HG03575 (cell line): ENCODE measurements around the gene DDX60.
"Not testable (repeated sequence)": the region's sequence is repeated elsewhere in the genome, so short reads cannot be mapped to it uniquely, and the experiment has no call there.

ENCODE experiments used
- ATAC-seq: cut with Tn5 transposase; IDR thresholded peaks from one replicate; pipeline ENCODE4 v1.9.1; 2021; ENCODE audit not compliant: unreplicated experiment, insufficient number of reproducible peaks, low FRiP score; ENCODE audit errors: extremely low read depth

The DDX60 gene

DNA sequence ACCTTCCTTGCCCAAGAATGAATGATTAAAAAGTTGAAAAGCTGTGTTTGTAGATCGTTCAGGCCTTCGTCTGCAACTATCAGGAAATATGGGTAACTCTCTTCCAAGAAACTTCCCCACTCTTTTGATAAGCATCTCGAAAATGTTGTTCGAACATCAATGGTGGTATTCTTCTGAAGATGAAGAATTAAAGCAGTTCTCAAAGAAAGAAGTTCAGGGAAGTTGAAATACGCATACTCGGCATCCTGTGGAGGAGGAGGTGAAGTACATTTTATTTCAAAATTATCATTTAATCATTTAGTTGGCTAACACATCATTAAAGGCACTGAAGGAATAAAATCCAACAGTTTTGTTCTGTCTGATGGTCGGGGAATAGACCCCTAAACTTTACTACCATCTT lies 12.1 kb downstream of the DDX60 start:
- no peak for ATAC-seq

DNA sequence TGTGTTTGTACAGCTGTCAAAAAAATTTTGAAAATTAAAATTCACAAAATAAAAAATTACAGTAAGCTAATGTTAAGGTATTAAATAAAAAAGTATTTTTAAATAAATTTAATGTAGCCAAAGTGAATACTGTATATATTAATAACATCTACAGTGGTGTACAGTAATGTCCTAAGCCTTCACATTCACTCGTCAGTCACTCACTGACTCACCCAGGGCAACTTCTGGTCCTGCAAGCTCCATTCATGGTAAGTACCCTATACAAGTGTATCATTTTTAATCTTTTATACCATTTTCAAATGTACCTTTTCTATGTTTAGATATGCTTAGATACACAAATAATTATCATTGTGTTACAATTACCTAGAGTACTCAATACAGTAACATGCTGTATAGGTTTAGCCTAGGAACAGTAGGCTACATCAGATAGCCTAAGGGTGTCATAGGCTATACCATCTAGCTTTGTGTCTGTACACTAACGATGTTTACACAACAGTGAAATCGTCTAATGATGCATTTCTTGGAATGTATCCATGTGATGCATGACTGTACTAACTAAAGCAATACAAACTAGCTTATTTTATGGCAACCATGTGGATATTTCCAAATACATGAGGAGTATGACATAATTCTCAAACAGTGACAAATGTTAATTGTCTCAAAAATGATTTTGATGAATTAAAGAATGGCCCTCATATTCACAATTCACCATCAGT lies 13.7 kb downstream of the DDX60 start:
- ATAC-seq, result no peak

DNA sequence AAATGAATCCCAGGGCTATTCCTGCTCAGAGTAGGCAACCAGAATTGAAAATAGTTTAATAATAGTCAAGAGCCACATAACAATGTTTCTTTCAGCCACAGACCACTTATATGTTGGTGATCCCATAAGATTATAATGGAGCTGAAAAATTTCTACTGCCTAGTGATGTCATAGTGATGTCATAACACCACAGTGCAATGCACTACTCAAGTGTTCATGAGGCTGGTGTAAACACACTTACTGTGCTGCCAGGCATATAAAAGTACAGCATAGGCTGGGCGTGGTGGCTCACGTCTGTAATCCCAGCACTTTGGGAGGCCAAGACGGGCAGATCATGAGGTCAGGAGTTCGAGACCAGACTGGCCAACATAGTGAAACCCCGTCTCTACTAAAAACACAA lies 15.1 kb downstream of the DDX60 start:
- ATAC-seq, result not testable (repeated sequence)

GRCh38 chr4:168293386-168293975 lies 25.1 kb downstream of the DDX60 start:
- ATAC-seq, result no peak

DNA sequence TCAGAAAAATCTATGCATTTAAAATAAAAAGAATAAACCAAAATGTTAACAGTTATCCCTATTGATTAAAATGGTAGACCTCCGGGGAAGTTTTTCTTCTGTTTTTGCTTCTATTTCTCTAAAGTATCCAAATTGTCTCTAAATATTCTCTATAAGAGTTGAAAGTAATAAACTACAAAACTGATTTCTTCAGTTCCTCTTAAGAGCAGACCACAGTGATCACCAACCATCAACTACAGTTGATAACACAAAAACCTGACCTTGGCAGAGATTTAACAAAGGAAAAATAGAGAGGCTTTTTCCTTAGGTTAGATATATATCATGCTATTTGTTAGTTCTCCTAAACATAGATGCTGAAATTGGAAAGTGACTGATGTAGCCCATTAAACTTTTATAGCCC lies 27.3 kb downstream of the DDX60 start:
- ATAC-seq, result no peak

- not testable (repeated sequence) for ATAC-seq
Measured at GRCh38 chr4:168285850-168286249, 32.7 kb downstream of the DDX60 start.

GRCh38 chr4:168279556-168279955 lies 39.0 kb downstream of the DDX60 start:
- no peak for ATAC-seq

- ATAC-seq, result no peak
Measured at GRCh38 chr4:168275836-168276235, 42.7 kb downstream of the DDX60 start.

DNA sequence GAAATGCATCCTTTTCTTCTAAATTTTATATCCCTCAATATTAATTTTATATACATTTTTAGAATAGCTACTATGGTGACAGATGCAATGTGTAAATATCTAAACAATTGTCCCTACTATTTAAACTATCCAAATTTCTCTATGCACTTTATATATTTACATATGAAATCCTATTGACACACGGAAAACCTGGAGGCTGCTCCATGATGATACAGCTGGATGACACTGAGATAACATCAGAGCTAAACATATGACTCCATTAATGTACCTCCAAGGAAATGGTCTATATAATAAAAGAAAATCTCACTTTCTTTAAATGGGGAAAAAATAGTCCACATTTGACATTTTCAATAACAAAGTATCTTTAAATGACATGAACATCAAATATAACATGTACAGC lies 43.7 kb downstream of the DDX60 start:
- no peak for ATAC-seq

DNA sequence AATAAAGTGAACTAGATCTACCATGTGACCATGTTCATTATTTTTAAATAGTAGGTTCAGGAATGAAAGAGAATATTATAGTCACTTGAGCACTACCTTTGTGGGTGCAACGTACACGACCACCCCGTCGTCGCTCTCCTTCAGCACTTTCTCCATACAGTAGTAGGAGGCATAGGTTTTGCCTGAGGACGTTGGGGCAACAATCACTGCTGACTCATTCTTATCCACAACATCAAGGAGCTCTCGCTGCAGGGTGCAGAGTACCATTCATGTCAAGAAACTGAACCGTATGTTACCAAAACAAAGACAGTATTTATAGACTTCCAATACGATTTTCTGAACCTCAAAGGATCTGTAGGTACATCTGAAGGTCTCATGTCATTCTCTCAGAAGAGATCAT lies 44.7 kb downstream of the DDX60 start:
- ATAC-seq, result no peak

DNA sequence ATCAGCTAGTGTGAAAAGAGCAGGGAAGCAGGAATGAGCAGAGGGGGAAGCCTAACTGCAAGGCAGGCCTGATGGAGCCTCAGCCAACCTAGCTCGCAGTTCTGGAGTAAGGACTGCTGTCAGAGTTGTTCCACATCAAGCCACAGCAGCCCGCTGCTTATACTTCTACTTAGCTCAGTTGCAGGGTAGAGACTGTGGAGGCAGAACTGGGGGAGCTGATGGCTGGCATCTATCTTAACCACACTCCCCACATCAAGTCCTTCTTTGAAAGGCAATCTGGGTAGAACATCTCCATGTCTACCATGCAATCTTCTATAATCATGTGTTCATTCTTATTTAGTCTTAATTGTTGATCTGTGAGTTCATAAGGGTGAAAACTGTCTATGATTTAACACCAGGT lies 46.1 kb downstream of the DDX60 start:
- no peak for ATAC-seq

DNA sequence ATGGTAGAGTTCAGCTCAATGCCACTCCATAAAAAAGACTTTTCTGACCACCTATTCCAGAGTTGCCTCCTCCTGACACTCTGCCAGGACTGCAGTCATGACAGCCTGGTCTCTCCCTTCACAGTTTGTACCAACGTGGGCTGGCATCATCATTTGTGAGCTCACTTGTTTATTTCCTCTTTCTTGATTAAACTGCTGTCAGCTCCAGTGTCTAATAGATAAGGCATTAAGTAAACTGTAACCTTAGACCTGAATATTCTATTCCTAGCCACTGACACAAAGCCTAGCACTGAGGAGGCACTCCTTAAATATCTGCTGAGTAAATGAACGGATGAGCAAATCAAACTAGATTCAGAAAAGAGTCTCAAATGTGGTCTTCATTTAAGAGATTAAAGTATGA lies 48.7 kb downstream of the DDX60 start:
- no peak for ATAC-seq

DNA sequence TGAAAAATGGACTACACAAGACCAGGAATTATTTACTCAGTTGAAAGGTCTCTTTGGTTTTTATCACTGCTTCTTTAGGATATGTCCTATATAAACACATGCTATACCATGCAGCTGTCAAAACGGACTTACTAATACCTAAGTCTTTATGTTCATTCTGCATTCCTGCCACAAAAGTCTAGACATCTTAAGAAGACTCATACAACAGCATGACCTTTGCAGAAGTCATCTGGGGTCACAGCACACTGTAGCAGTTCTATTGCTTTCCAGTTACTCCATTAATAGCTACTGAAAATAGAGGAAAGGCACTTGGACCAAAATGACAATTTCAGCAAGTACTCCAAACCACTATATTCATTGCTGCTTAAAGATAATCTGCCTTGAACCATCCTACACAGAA lies 53.2 kb downstream of the DDX60 start:
- no peak for ATAC-seq

GRCh38 chr4:168264903-168265302 lies 53.6 kb downstream of the DDX60 start:
- no peak for ATAC-seq

DNA sequence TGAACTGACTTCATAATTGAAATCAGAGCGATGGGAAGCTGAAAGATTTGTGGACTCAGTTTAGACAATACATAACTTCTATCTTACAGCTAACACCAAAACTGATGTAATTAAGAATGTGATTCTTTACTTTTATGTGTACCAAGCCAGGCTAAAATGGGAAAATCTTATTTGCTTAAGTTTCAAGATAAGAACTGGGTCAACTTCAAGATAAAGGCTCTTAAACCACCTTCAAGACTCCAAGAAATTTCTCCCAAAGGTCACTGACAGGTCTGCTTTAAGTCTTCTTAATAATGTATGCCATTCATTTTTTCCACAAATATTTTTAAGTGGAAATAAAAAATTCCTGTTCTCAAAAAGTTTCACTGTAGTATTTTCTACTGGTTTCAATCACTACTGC lies 55.5 kb downstream of the DDX60 start:
- ATAC-seq, result no peak

DNA sequence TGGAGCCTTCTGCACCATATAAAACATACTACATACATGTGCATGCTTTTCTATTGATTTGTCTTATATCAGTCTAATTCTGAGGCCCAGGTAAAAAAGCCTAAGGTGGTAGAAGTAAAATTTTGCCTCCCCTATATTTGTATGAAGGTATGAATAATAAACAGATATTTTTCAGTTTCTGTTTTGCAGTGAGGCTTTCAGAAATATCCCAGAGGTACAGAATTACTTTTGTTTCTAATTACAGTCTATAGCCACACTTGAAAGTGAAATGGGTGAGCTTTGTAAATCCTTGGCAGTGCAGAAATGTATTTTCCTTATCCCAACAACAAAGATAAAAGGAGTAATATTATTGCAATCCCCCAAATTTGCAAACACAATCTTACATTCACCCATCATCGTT lies 59.5 kb downstream of the DDX60 start:
- ATAC-seq, result no peak

DNA sequence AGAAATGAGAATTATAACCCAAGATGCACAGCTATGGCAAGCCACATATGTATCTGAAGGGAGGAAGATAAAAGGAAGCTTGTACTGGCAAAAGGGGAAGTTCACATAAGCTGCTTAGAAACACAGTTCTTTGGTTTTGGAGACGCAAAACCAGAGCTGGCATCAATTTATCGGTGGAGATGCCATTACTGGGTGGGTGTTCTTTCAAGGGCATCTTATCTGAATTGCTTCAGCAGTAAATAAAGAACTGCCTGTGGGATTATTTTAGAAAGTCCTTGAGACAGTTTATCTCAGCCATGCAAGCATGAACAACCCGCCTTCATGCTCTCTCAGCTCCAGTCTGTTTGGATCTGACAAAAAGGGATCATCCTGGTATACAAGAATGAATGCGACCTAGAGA lies 60.8 kb downstream of the DDX60 start:
- no peak for ATAC-seq

DNA sequence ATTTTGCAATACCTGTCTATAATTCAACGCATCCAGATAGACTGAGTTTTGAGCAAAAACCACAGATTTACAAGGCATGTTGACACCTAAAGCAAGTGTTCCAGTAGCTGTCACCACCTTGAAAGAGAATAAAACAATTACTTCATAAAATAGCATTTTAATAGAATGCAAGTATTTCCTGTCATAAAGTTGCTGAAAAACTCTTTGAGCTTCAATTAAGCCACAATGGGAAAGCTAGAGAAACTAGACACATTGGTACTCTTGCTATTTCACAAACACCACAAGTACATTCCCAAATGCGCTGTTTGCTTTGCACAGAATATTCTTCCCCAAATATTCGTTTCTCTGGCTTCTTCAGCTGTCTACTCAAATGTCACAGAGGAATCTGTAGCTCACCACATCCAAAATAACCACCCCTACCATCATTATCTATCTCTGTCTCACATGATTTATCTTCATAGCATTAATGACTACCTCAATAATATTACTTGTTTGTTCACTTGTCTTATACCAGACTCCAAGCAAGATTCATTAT lies 70.3 kb downstream of the DDX60 start:
- no peak for ATAC-seq

DNA sequence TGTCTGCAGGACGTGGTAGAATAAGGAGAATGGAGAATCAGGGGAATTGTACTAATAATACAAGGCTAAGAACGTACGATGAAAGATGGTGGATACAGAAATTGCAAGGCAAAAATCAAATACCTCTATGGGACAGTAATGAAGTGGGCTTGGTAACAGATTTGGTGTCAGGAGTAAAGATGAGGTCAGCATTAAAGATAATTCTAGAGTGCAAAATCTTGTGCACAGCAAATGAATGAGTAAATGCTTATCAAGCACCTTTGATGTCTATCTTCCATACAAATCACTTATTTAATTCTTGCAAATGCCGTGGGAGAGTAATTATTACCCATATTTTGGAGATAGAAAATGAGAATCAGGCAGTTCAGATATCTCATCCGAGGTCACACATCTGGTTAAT lies 70.9 kb downstream of the DDX60 start:
- ATAC-seq, result no peak

GRCh38 chr4:168241953-168242352 lies 76.6 kb downstream of the DDX60 start:
- ATAC-seq, result no peak

- ATAC-seq, result no peak
Measured at GRCh38 chr4:168240821-168241220, 77.7 kb downstream of the DDX60 start.
